Measurements from ENCODE around the gene DPH2. TPM values are rescaled to one million over a fixed set of nuclear protein-coding genes. Genes with fewer than 3 reads are reported as not detected.

DPH2 gene
- polyA plus RNA-seq, 1 of the 3 experiments (the other 2 are of a cell fraction), result 76.9 TPM

GRCh38 chr1:43978264-43978550 is 8.4 kb downstream of the DPH2 start:
- TF ChIP-seq TAF1 (IDR thresholded peaks at IDR 0.05; ENCODE audit: borderline replicate concordance, low read depth, low read length) (no peak), ELF1 (IDR thresholded peaks at IDR 0.05) (no peak), MXI1 (IDR thresholded peaks at IDR 0.05; ENCODE audit: low read depth, low read length) (no peak), CHD2 (IDR thresholded peaks at IDR 0.05; ENCODE audit: low read length, partially characterized antibody) (no peak), FOXJ3 (CRISPR knock-in tag; IDR thresholded peaks at IDR 0.05) (no peak), REST (IDR thresholded peaks at IDR 0.05; ENCODE audit: low read depth, low read length) (no peak), JUND (IDR thresholded peaks at IDR 0.05) (no peak), EZH2phosphoT487 (IDR thresholded peaks at IDR 0.05; ENCODE audit: borderline replicate concordance, low read depth) (no peak), ZBTB33 (IDR thresholded peaks at IDR 0.05; ENCODE audit: borderline replicate concordance, low read depth) (no peak), FOXM1 (IDR thresholded peaks at IDR 0.05; ENCODE audit: low read depth) (no peak), EP300 (IDR thresholded peaks at IDR 0.05; ENCODE audit: borderline replicate concordance in 1 of 2, low read depth in 1 of 2, low read length in 1 of 2) (no peak), IRF3 (IDR thresholded peaks at IDR 0.05; ENCODE audit: low read depth, low read length) (no peak), NRF1 (IDR thresholded peaks at IDR 0.05; ENCODE audit: low read depth, low read length) (no peak), PBX3 (IDR thresholded peaks at IDR 0.05) (no peak), USF1 (IDR thresholded peaks at IDR 0.05; ENCODE audit: borderline replicate concordance, low read depth) (no peak), RAD21 (IDR thresholded peaks at IDR 0.05; ENCODE audit: low read length) (no peak), NFIC (IDR thresholded peaks at IDR 0.05; ENCODE audit: borderline replicate concordance) (no peak), GABPA (IDR thresholded peaks at IDR 0.05; ENCODE audit: low read depth) (no peak), POLR2AphosphoS5 (IDR thresholded peaks at IDR 0.05; ENCODE audit: low read depth, low read length) (no peak), RCOR1 (IDR thresholded peaks at IDR 0.05; ENCODE audit: low read length) (no peak)
- Histone ChIP-seq H3K9me2 (no peaks in the 10 kb centered on the region), H3K4me1 (ENCODE audit: control insufficient read depth in 1 of 2, insufficient read depth in 2 of 2, low read depth in 1 of 2, low read length in 1 of 2) (peaks cover 8 to 50% of the 10 kb centered on the region in 2 experiments; a peak in 1 of 4 replicates), H3K79me2 (ENCODE audit: insufficient read depth) (peaks cover 75% of the 10 kb centered on the region), H2AFZ (ENCODE audit: low read depth) (no peak overlapping the region), H3K4me2 (peak overlapping the region; percentile 88), H3F3A (replicated peaks; ENCODE audit: insufficient read depth) (peaks cover 9% of the 10 kb centered on the region), H3K36me3 (replicated peaks in 1 of 2; ENCODE audit: control insufficient read depth in 1 of 2, insufficient read depth in 2 of 2, low read length in 1 of 2) (peaks cover 16 to 31% of the 10 kb centered on the region in 2 experiments), H3K9ac (peak overlapping the region; percentile 82; the same call in 1 of the 2 replicates), H4K20me1 (ENCODE audit: insufficient read depth) (peaks cover 20% of the 10 kb centered on the region), H3K4me3 (ENCODE audit: low read depth in 2 of 2, low read length in 1 of 2) (peak overlapping the region; percentile 59 to 85), H3K27ac (ENCODE audit: low read depth in 2 of 2, low read length in 1 of 2) (no peak overlapping the region), H3K9me3 (no peaks in the 10 kb centered on the region), H3K27me3 (ENCODE audit: insufficient read depth) (no peaks in the 10 kb centered on the region)
- CTCF ChIA-PET, result interaction anchor here (0.9 to 1.2 kb wide), 3 partner anchors 32 to 215 kb away, joined by 3 to 5 read pairs (median 3); partner anchors contain the start of gene IPO13
- WGBS (ENCODE audit: low lambda C conversion rate), result 78% methylated on average over 4 of the region's 5 CpGs
- POLR2A ChIA-PET, result interaction anchor here (0.7 kb wide), 1 partner anchor 8 kb away, joined by 3 read pairs; the partner anchor contains the start of gene DPH2
- DNase-seq, result no peak

Data from SK-N-SH (cell line).